Activated CD8-positive, alpha-beta memory T cell treated with anti-CD3 and anti-CD28 coated beads, Interleukin-2, amount 50 U/mL, for 1 hour (primary cell): ENCODE data around the gene UTP14C.
"Not testable (repeated sequence)": the region's sequence is repeated elsewhere in the genome, so short reads cannot be mapped to it uniquely, and the experiment has no call there.

Source experiments
- DNase-seq: peaks from one replicate; pipeline ENCODE4 v3.0.0-alpha.2; 2020; ENCODE audit errors: extremely low read depth

UTP14C gene

DNA sequence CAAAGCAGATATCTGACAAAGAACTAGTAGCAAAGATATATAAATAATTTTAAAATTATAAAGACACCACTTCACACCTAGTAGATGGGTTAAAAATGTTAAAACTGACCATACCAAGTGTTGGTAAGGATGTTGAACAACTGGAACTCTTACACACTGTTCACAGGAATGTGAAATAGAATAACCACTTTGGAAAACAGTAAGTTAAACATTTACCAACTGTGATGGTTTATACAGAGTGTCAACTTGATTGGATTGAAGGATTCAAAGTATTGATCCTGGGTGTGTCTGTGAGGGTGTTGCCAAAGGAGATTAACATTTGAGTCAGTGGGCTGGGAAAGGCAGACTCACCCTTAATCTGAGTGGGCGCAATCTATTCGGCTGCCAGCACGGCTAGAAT is 19.2 kb downstream of the UTP14C start:
- no peak for DNase-seq

DNA sequence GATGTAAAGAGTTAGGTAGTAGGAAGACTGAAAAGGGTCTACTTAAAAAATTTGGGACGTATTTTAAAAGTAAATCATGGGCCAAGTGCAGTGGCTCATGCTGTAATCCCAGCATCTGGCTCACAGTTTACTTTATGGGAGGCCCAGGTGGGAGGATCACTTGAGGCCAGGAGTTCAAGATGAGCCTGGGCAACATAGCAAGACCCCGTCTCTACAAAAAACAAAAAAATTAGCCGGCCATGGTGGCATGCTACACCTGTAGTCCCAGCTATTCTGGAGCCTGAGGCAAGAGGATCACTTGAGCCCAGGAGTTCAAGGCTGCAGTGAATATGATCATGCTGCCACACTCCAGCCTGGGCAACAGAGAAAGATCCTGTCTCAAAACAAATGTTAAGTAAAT is 23.0 kb downstream of the UTP14C start:
- DNase-seq, result no peak

DNA sequence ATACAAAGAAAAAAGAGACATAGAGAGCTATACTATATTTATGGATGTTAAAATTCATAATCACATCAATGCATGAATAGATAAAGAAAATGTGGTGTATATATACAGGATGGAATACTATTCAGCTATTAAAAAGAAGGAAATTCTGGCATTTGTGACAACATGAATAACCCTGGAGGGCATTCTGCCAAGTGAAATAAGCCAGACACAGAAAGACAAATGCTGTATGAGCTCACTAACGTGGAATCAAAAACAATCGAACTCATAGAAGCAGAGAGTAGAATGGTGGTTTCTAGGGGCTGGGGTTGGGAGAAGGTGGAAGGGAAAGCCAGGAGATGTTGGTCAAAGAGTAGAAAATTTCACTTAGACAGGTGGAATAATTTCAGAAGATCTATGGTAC is 24.0 kb downstream of the UTP14C start:
- no peak for DNase-seq

GRCh38 chr13:52051400-52051799 is 26.9 kb downstream of the UTP14C start:
- no peak for DNase-seq

DNA sequence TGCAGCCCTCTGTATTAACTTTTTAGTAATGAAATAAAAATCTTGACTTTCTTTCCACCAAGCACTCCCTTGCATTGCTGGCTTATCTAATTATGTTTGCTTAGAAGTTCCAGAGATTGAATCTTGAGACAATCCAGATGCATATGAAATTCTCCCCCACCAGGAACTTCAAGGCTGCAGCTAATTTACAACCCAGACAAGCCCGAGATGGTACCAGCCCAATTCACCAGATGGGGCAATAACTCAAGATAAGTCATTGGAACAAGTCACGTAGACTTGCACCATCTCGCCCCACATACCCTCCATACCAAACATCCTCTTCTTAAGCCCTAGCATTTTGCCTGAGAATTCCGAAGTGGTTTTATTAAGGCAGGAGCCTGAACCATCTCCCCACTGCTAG is 29.0 kb downstream of the UTP14C start:
- DNase-seq, result no peak

GRCh38 chr13:52061064-52061463 is 36.6 kb downstream of the UTP14C start:
- DNase-seq, result not testable (repeated sequence)

DNA sequence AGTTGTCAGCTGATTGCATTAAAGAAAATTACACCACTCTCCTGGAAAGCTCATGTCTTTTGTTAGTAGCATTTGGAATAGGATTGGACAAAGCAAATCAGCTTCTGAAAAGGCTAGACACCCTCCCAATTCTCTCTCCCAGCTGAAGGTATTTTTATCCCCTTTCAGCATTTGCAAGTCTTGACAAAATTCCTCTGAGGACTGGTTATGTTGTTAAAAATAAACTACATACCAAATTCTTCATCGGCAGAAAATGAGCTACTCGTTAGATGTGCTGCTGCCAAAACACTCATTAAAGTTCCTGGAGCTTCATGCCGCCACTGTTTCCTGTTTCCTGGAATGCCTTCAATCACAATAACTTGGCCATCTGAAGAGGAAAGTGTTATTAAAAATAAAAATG is 37.1 kb downstream of the UTP14C start:
- DNase-seq, result no peak

GRCh38 chr13:52067237-52067636 is 42.7 kb downstream of the UTP14C start:
- no peak for DNase-seq

DNA sequence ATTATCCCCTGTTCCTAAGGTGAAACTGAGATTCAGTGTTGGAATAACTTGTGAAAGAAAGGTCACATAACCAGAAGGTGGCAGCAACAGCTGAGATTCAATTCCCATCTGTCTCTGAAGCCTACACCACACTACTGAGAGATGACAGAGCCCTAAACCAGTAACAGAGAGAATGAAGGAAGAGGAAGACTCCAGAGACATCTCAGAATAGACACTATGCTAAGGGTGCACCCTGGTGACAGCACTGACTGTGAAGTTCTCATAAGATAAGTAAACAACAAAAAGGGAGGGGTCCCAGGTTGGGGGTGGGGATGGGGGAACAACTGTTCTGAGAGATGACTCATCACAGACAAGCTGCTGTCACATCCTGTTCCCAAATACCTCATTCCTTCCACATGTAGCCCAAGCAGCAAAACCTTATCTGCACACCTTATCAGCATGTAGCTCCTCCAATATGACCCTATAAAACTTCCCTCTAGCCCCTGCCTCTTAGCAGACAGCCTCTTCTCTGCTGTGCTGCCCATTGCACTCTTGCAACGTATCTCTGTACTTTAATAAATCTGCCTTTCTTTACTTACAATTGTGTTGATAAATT is 46.5 kb downstream of the UTP14C start:
- no peak for DNase-seq
